WTC11 (cell line): Measurements from ENCODE around the gene TERT.
"Not testable (repeated sequence)": the region's sequence is repeated elsewhere in the genome, so short reads cannot be mapped to it uniquely, and the experiment has no call there.

Experiments
- CTCF ChIP-seq: fragments of 200-600 bp; IDR thresholded peaks from 2 replicates; pipeline ENCODE4 v1.8.0; 2022; ENCODE audit warnings: antibody characterized with exemption
- GABPB1 ChIP-seq: sonication (generic); formaldehyde crosslinking; IDR thresholded peaks from 2 replicates; pipeline ENCODE4 v1.8.1; 2023; ENCODE audit warnings: mild to moderate bottlenecking, missing genetic modification reagents
- MAX ChIP-seq: sonication (generic); formaldehyde crosslinking; IDR thresholded peaks from 2 replicates; pipeline ENCODE4 v1.8.0; 2022; ENCODE audit warnings: mild to moderate bottlenecking, missing genetic modification reagents
- MXD4 ChIP-seq: fragments of 250-450 bp; sonication (Bioruptor Pico); IDR thresholded peaks from 2 replicates; pipeline ENCODE4 v1.8.0; 2021; ENCODE audit warnings: mild to moderate bottlenecking, moderate library complexity, borderline replicate concordance
- NFYB ChIP-seq: sonication (generic); formaldehyde crosslinking; conservative IDR thresholded peaks from 2 replicates; pipeline ENCODE4 v1.8.0; 2022; ENCODE audit warnings: low read depth, missing genetic modification reagents
- RELA ChIP-seq: sonication (generic); formaldehyde crosslinking; IDR thresholded peaks from 2 replicates; pipeline ENCODE4 v1.8.1; 2022; ENCODE audit warnings: missing genetic modification reagents, mild to moderate bottlenecking, borderline replicate concordance
- STAT6 ChIP-seq: sonication (generic); formaldehyde crosslinking; conservative IDR thresholded peaks from 2 replicates; pipeline ENCODE4 v1.8.1; 2023; ENCODE audit warnings: mild to moderate bottlenecking, low read depth, missing genetic modification reagents, moderate library complexity
- TEAD4 ChIP-seq: sonication (generic); formaldehyde crosslinking; IDR thresholded peaks from 2 replicates; pipeline ENCODE4 v1.8.0; 2022; ENCODE audit warnings: mild to moderate bottlenecking, missing genetic modification reagents
- ZNF263 ChIP-seq: sonication (generic); formaldehyde crosslinking; IDR thresholded peaks from 2 replicates; pipeline ENCODE4 v1.8.1; 2022; ENCODE audit warnings: low read depth, mild to moderate bottlenecking, moderate library complexity, missing genetic modification reagents

GRCh38 chr5:1290956-1291355 lies 3.9 kb downstream of the TERT start:
- not testable (repeated sequence) for TF ChIP-seq CTCF; MXD4 (CRISPR knock-in tag); GABPB1 (CRISPR knock-in tag); ZNF263 (CRISPR knock-in tag); MAX (CRISPR knock-in tag); NFYB (CRISPR knock-in tag); TEAD4; RELA (CRISPR knock-in tag); STAT6 (CRISPR knock-in tag)
